ENCODE data around the gene PKP4. TPM values are rescaled to one million over a fixed set of nuclear protein-coding genes. Genes with fewer than 3 reads are reported as not detected.
"Not testable (repeated sequence)": the region's sequence is repeated elsewhere in the genome, so short reads cannot be mapped to it uniquely, and the experiment has no call there.

Gene PKP4
- total RNA-seq, 1 donor from 2014 or later, result 25.2 TPM

GRCh38 chr2:158676696-158677095 is 219.9 kb downstream of the PKP4 start:
- intact Hi-C loops (cut with micrococcal nuclease), result no loop called here

- intact Hi-C loops (cut with micrococcal nuclease), result no loop called here
Measured at GRCh38 chr2:158677542-158677941, 220.8 kb downstream of the PKP4 start.

GRCh38 chr2:158681816-158682215 is 225.1 kb downstream of the PKP4 start:
- intact Hi-C loops (cut with micrococcal nuclease), result no loop called here

GRCh38 chr2:158685646-158686045 is 228.9 kb downstream of the PKP4 start:
- intact Hi-C loops (cut with micrococcal nuclease), result no loop called here

- intact Hi-C loops (cut with micrococcal nuclease), result no loop called here
Measured at GRCh38 chr2:158686210-158686691, 229.5 kb downstream of the PKP4 start.

GRCh38 chr2:158687315-158687714 is 230.6 kb downstream of the PKP4 start:
- intact Hi-C loops (cut with micrococcal nuclease), result no loop called here

- intact Hi-C loops (cut with micrococcal nuclease), result no loop called here
Measured at GRCh38 chr2:158688721-158689120, 232.0 kb downstream of the PKP4 start.

GRCh38 chr2:158689391-158689790 is 232.6 kb downstream of the PKP4 start:
- intact Hi-C loops (cut with micrococcal nuclease), result no loop called here

- intact Hi-C loops (cut with micrococcal nuclease), result no loop called here
Measured at GRCh38 chr2:158690823-158691222, 234.1 kb downstream of the PKP4 start.

- intact Hi-C loops (cut with micrococcal nuclease), result no loop called here
Measured at GRCh38 chr2:158691619-158692018, 234.9 kb downstream of the PKP4 start.

GRCh38 chr2:158692372-158693103 is 235.8 kb downstream of the PKP4 start:
- intact Hi-C loops (cut with micrococcal nuclease), result no loop called here

- intact Hi-C loops (cut with micrococcal nuclease), result no loop called here
Measured at GRCh38 chr2:158693476-158693875, 236.7 kb downstream of the PKP4 start.

- intact Hi-C loops (cut with micrococcal nuclease), result no loop called here
Measured at GRCh38 chr2:158695305-158695704, 238.6 kb downstream of the PKP4 start.

GRCh38 chr2:158695744-158696143 is 239.0 kb downstream of the PKP4 start:
- intact Hi-C loops (cut with micrococcal nuclease), result not testable (repeated sequence)

GRCh38 chr2:158699323-158699722 is 242.6 kb downstream of the PKP4 start:
- intact Hi-C loops (cut with micrococcal nuclease), result no loop called here

GRCh38 chr2:158701101-158701500 is 244.3 kb downstream of the PKP4 start:
- intact Hi-C loops (cut with micrococcal nuclease), result no loop called here

GRCh38 chr2:158702740-158703139 is 246.0 kb downstream of the PKP4 start:
- intact Hi-C loops (cut with micrococcal nuclease), result no loop called here

GRCh38 chr2:158704724-158705465 is 248.1 kb downstream of the PKP4 start:
- intact Hi-C loops (cut with micrococcal nuclease), result not testable (repeated sequence)

- intact Hi-C loops (cut with micrococcal nuclease), result no loop called here
Measured at GRCh38 chr2:158712791-158713522, 256.2 kb downstream of the PKP4 start.

GRCh38 chr2:158713523-158714138 is 256.9 kb downstream of the PKP4 start:
- intact Hi-C loops (cut with micrococcal nuclease), result no loop called here

GRCh38 chr2:158714420-158714819 is 257.7 kb downstream of the PKP4 start:
- intact Hi-C loops (cut with micrococcal nuclease), result no loop called here

Data from T-helper 1 cell treated with Interleukin-12 subunit alpha and Interleukin-12 subunit beta and Interleukin-4 antibody, amounts not matched to agents 30 ng/mL and 1 ng/mL, for 36 hours (primary cell).